Activated CD8-positive, alpha-beta memory T cell treated with anti-CD3 and anti-CD28 coated beads for 48 hours (primary cell): ENCODE data around the gene HAGHL.

Experiments
- DNase-seq, 3 experiments: peaks; one replicate each; pipeline ENCODE4 v3.0.0-alpha.2; 2020; ENCODE audit warnings: low read depth in 2 of 3, low spot score in 2 of 3

The HAGHL gene, protein sequence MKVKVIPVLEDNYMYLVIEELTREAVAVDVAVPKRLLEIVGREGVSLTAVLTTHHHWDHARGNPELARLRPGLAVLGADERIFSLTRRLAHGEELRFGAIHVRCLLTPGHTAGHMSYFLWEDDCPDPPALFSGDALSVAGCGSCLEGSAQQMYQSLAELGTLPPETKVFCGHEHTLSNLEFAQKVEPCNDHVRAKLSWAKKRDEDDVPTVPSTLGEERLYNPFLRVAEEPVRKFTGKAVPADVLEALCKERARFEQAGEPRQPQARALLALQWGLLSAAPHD

DNA sequence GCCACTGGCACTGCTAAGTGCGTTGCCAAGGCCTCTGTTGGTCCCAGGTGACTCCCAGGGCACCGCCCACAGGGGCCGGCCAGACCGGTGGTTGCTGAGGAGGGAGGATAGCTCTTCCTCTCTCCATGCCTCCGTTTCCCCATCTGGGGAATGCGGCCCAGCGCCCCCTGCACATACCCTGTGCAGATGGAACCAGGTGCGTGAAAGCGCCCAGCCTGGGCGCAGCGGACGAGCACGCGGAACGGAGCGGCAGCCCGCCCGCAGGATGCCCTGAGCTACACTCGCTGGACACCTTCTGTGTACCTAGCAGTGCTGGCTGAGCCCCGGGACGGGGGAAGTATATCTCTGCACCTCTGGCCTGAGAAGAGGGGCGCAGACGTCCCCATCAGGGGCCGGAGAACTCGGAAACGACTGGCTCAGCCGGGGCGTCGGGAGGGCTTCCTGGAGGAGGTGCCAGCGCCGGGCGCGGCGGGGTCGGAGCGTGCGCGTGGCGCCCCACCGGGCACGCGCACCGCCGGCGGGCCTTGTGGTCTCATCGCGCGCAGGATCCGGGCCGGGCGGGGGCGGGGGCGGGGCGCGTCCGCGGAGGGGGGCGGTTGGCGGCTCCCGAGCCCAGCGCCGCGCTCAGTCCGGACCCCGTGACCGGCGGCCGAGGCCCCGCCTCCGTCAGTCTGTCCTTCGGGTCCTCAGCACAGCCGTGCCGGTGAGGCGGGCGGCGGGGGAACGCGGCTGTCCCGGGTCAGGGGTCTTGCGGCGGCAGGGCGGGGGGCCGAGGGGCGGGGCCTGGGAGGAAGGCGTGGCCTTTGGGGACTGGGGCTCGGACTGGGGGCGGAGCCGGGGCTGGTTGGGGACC is at the start of gene HAGHL, which contains the start of gene CCDC78:
Gene HAGHL, plus strand, starts transcription at position 669 of the 853 bp plus-strand sequence. CDS start 404 bp downstream, outside the sequence.
Gene CCDC78, minus strand, starts transcription at position 6 of the 853 bp plus-strand sequence. CDS start 76 bp downstream, outside the sequence.
- peak in 1 of 3 experiments; percentile 59 for DNase-seq

DNA sequence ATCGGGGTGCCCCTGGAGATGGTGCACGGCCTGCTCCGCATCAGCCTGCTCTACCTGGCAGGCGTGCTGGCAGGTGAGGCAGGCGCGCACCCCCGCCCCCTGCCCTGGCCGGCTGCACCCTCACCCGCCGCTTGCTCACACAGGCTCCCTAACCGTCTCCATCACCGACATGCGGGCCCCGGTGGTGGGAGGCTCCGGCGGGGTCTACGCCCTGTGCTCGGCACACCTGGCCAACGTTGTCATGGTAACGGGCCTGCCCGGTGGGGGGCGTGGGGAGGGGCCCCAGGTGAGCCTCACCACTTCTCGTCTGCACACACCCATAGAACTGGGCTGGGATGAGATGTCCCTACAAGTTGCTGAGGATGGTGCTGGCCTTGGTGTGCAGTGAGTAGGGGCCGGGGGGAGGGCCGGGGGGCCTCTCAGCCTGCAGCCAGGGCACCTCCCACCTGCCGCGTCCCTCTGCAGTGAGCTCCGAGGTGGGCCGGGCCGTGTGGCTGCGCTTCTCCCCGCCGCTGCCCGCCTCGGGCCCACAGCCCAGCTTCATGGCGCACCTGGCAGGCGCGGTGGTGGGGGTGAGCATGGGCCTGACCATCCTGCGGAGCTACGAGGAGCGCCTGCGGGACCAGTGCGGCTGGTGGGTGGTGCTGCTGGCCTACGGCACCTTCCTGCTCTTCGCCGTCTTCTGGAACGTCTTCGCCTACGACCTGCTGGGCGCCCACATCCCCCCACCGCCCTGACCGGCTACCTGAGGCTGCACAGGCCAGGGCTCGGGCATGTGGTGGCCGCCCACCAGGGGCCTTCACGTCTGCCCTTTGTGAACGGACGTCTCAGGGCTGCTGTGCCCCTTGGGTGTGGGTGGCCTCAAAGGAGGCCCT is 49.4 kb upstream of the HAGHL start:
- no peak for DNase-seq

DNA sequence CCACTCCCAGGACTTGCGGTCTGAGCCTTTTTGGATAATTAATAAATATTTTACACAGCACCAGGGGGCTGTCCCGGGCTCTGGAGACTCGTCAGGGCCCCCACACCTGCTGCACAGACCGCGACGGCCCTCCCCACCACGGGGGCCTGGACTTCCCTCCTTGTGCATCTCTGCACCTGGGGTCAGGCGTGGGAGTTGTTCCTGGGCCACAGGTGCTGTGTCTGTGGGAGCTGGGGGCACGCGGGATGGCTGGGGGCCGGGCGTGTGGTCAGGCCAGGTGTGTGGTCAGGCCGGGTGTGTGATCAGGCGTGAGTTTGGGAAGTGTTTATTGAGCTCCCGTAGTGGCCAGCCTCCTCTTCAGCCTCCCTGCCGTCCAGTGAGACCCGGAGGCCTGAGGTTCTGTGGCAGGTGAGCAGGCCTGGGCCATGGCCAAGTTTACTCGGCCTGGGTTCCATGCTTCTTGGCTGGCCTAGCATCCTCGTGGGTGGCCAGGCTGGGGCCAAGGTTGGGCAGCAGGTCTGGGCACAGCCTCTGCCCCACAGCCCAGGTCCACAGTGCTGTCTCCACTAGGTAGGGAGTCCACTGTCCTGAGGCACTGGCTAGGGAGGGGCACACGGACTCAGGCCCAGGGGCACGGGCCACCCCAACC is 48.6 kb upstream of the HAGHL start:
- no peak for DNase-seq

DNA sequence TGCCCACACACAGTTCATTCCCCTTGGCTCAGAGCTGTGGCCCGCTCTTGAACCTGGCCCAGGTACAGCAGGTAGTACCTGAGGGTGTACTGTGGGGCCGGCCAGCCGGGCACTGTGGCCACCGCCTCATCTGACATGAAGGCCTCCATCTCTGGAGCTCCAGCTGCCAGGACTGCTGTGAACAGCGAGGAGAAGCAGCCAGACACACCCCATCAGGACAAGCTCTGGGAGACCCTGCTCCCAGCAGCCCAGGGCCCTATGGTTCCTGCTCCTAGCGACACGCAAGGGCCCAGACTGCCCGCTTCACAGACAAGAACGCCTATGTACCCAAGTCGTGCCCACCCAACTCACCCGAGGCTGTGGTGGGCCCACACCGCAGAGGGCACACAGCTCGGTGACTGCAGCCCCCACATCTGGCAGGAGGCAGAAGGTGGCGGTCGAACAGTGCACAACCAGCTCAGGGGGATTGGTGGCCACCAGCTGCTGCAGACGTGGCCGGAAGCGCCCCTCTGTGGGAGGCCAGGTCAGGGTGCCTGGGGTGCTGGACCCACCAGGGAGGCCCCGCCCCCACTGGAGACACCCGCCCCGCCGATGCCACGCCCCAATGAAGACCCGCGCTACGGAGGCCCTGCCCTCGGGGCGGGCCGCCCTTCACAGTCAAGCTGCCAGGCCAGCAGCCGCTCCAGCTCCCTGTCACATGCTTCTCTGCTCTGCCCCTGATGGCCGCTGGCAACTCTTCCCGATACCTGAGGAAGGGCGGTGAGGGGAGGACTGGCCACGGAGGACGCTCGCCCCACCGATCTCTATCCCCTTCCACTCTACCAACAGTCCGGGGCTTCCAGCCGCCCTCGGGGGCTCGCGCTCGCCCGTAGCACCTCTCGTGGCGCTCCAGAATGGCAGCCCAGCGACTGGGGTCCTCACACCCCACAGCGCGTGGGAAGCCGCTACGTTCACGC is 47.8 kb upstream of the HAGHL start:
- DNase-seq = no peak

DNA sequence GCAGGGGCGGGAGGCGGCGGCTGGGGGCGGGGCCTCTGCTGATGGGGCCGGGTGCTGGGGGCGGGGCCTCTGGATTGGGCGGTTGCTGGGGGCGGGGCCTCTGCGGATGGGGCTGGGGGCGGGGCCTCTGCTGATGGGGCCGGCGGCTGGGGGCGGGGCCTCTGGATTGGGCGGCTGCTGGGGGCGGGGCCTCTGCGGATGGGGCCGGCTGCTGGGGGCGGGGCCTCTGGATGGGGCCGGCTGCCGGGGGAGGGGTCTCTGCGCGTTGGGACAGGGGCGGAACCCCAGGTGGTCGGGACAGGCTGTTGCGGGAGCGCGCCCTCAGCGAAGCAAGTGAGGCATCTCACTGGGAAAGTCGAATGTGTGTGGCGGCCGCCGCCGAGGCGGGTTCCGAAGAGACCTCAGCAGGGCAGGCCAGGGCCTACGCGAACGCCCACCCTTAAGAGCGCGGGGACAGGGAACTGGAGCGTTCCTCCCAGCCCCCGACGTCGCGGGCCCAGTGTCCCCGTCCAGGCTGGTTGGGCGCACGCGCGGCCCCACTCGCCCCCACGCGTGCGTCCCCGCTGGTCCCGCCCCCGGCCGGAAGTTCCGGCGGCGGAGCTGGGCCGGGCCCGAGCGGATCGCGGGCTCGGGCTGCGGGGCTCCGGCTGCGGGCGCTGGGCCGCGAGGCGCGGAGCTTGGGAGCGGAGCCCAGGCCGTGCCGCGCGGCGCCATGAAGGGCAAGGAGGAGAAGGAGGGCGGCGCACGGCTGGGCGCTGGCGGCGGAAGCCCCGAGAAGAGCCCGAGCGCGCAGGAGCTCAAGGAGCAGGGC is 46.9 kb upstream of the HAGHL start, which contains the start of gene STUB1:
Gene STUB1, plus strand, starts transcription at position 597 of the 811 bp plus-strand sequence. Its CDS starts 116 bp downstream, at position 713.
- peak; percentile 77 to 81 (median 79) for DNase-seq

DNA sequence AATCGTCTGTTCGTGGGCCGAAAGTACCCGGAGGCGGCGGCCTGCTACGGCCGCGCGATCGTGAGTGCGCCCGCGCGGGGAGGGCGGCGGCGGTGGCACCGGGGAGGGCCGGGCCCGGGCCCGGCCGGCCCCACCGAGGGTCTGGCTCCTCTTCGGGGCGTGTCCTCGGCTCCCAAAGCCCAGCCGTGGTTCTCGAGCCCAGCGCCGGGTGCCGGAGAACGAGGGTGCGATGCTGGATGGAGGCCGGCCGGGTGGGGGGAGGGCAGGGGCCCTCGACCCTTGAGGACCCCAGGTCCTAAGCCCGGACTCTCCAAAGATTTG is 46.3 kb upstream of the HAGHL start:
- no peak for DNase-seq

DNA sequence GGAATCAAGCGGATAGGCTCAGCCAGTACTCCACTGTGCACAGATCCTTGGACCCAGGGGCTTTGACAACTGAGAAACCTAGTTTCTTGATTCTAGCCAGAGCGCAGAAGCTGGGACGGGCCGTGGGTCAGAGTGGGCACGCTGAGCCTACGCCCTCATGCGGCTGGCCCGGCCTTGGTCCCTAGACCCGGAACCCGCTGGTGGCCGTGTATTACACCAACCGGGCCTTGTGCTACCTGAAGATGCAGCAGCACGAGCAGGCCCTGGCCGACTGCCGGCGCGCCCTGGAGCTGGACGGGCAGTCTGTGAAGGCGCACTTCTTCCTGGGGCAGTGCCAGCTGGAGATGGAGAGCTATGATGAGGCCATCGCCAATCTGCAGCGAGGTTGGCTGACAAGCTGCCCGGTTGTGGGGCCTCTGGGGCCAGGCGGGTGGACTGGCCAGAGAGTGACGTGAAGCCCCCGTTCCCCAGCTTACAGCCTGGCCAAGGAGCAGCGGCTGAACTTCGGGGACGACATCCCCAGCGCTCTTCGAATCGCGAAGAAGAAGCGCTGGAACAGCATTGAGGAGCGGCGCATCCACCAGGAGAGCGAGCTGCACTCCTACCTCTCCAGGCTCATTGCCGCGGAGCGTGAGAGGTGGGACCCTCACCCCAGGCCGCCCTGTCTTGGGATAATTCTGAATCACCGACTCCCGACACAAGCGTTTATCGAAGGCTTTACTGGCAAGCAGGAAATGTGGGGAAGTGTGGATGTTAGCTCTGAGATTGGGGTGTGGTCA is 45.8 kb upstream of the HAGHL start:
- no peak for DNase-seq

DNA sequence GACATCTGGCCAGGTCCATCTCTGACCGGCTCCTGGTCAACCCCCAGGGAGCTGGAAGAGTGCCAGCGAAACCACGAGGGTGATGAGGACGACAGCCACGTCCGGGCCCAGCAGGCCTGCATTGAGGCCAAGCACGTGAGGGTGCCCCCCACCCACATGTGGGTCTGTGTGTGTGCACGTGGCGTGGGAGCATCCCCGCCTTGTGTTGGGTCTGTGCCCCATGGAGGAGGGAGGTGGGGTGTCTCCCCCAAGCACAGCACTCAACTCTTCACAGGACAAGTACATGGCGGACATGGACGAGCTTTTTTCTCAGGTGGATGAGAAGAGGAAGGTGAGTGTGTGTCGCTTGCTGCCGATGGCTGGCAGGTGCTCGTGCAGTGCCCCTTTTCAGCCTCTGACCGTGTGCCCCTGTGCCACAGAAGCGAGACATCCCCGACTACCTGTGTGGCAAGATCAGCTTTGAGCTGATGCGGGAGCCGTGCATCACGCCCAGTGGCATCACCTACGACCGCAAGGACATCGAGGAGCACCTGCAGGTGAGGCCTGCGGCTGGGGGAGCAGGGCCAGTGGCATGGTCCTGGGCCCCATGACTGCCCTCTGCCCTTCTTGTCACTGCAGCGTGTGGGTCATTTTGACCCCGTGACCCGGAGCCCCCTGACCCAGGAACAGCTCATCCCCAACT is 45.0 kb upstream of the HAGHL start:
- no peak for DNase-seq

DNA sequence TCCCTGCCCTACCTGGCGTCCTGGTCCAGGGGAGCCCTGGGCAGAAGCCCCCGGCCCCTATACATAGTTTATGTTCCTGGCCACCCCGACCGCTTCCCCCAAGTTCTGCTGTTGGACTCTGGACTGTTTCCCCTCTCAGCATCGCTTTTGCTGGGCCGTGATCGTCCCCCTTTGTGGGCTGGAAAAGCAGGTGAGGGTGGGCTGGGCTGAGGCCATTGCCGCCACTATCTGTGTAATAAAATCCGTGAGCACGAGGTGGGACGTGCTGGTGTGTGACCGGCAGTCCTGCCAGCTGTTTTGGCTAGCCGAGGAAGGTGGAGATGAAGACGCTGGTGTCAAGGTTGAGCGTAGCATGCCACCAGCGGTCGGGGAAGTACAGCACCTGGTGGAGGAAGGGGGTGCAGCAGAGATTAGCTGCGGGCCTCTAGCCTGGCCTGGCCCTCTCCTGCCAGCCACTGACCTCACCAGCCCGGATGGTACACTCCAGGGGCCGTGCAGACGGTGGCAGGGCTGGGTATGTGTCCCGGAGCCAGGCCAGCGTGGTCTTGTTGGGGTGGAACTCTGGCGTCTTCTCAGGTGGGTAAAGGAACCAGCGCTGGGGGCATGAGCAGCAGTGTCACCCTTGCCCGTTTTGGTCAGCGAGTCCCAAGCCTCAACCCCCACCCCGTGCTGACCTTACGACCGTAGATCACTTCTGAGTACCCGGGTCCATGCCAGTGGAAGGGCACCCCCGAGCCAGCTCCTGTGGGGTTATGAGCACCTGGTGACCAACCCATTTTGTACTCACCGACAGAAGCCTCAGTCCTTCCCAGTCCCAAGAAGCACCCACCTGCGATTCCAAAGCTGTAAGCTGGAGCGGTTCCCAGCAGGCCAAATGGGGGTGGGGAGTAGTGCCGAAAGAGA is 44.2 kb upstream of the HAGHL start:
- DNase-seq = no peak

DNA sequence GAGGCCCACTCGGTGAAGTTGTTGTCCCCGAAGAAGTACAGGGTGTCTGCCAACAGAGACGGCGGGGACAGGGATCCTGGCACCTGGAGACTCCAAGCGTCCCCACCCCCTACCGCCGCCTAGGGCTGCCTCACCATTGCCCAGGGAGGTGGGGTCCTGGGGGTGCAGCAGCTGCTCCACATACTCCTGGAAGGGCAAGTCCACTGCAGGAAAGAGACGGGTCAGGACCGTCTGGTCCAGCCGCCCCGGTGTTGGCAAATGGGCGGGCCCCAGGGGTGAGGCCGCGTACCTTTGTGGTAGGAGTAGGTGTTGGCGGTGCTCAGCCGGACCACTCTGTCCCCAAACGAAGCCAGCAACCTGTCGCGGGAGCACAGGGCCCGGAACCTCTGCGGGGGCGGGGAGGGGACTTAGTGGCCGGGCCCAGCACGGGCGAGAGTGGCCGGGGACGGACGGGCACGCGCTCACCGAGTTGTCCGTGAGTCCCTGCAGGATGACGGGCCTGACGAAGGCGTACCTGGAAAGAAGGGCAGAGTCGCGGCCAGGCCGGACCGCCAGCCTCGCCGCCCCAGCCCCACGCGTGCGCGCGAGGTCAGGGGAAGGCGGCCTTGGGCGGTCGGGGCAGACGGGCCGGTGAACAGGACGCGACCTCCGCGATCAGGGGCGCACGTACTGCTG is 43.4 kb upstream of the HAGHL start:
- DNase-seq = no peak

DNA sequence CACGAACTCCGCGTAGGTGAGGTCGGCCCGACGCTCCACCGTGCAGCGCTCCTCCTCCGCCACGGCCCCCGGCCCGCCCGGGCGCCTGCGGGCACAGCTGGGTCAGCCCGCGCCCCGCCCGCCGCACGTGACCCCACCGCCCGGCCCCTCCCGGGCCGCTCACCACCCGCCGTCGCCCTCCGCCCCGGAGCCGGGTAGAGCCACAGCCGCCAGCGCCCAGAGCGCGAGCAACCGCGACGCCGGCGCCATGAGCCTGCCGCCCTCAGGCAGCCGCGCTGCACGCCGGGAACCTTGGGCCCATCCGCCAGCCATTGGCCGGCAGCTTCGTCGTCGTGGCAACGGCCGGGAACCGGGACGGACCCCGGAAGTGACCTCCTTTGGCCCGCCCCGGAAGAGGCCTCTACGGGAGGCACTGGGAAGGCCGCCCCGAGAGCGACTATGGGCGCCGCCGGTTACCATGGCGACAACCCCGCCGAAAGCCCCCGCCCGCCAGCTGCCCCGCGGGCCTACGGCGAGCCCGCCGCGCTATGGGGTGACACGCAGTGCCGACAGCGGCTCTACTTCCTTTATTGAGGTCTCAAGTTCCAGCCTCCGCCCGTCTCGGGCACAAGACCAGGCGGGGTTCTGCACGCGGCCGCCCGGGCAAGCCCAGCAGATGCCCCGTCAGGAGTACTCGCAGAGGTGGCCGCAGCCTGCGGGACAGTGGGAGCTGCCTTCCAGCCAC is 42.7 kb upstream of the HAGHL start, which contains the start of gene JMJD8:
Gene JMJD8, minus strand, starts transcription at position 264 of the 724 bp plus-strand sequence. Its CDS starts 15 bp downstream, at position 249.
- peak; percentile 90 to 96 (median 92) for DNase-seq

DNA sequence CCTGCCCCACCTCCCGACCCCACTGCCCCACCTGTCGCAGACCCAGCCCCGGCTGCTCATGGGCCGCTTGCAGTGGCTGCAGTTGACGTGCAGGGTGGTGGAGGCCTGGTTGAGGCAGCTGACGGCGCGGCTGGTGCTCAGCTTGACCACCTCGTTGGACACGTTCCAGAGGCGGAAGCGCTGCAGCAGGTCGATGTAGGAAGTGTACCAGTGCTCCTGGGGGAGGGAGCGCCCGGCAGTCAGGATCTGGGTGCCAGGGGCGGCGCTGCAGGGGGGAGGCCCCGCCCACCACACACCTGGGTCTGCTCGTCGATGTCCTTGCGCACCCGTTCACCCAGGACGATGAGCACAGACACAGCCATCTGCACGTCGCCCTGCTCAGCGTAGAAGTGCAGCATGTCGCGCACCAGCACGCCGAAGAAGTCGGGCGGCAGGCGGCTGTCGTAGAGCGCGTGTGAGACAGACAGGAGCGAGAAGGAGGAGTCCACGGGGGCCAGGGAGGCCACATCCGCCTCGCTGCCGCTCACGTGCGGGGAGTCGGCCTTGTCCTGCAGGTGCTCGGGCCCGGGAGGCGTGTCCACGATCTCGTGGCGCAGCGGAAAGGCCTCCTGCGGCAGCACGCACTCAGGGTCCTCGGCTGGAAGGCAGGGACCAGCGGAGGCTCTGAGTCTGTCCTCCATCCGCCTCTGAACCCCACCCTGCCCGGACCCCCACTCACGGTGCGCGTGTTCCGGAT is 41.8 kb upstream of the HAGHL start:
- DNase-seq = no peak

DNA sequence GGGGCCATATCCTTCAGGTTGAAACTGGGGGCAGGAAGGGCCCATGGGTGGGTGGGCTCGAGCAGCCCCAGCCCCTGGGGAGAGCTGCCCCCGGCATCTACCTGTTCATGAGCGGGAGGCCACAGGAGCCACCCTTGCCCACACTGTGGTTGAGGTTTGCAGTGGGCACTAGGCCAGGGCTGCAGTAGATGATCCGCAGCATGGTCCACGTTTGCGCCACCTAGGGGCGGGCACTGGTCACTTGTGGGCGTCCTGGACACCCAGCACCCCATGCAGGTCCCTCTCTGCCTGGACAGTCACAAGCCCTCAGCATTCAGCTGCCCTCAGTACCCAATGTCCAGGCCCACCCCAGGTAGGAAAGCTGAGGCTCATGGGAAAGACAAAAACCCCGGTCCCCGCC is 40.9 kb upstream of the HAGHL start:
- no peak for DNase-seq
